RWPE2 (cell line): ENCODE data around the gene NID2.
A peak's percentile ranks its signal among the peaks of the same experiment; 100 is the strongest.

Source experiments
- ATAC-seq: fragments of 200-7000 bp; cut with Tn5 transposase; 3 replicates; pipeline ENCODE4 v1.9.1; 2021; ENCODE audit warnings: low read depth
- DNase-seq: peaks from one replicate; pipeline ENCODE4 v3.0.0-alpha.2; 2020; ENCODE audit warnings: low spot score
- H3K27ac ChIP-seq: fragments of 450-650 bp; 2 replicates; pipeline ENCODE4 v1.5.1; 2017; ENCODE audit warnings: mild to moderate bottlenecking; ENCODE audit not compliant: poor library complexity, severe bottlenecking
- H3K27me3 ChIP-seq: fragments of 250-450 bp; sonication (Bioruptor Pico); 2 replicates; pipeline ENCODE4 v1.5.1; 2021; ENCODE audit warnings: mild to moderate bottlenecking, moderate library complexity; ENCODE audit not compliant: insufficient read depth, poor library complexity, severe bottlenecking
- H3K36me3 ChIP-seq: fragments of 250-450 bp; sonication (Bioruptor Pico); 2 replicates; pipeline ENCODE4 v1.5.1; 2020; ENCODE audit warnings: low read depth, mild to moderate bottlenecking, moderate library complexity
- H3K4me1 ChIP-seq: fragments of 250-450 bp; sonication (Bioruptor Pico); 2 replicates; pipeline ENCODE4 v1.5.1; 2021; ENCODE audit warnings: mild to moderate bottlenecking, moderate library complexity; ENCODE audit not compliant: insufficient read depth, poor library complexity, severe bottlenecking
- H3K4me3 ChIP-seq: fragments of 250-450 bp; sonication (Bioruptor Pico); 2 replicates; pipeline ENCODE4 v1.5.1; 2021; ENCODE audit warnings: mild to moderate bottlenecking, moderate library complexity; ENCODE audit not compliant: severe bottlenecking
- H3K9me3 ChIP-seq: fragments of 250-450 bp; sonication (Bioruptor Pico); 2 replicates; pipeline ENCODE4 v1.5.1; 2021; ENCODE audit warnings: mild to moderate bottlenecking, moderate library complexity; ENCODE audit not compliant: severe bottlenecking
- TF ChIP-seq, protein P1 (sequence below): fragments of 450-650 bp; IDR thresholded peaks from one replicate; pipeline ENCODE4 v1.5.1; 2017; ENCODE audit warnings: mild to moderate bottlenecking, moderate library complexity; ENCODE audit not compliant: poor library complexity, severe bottlenecking

The NID2 gene

DNA sequence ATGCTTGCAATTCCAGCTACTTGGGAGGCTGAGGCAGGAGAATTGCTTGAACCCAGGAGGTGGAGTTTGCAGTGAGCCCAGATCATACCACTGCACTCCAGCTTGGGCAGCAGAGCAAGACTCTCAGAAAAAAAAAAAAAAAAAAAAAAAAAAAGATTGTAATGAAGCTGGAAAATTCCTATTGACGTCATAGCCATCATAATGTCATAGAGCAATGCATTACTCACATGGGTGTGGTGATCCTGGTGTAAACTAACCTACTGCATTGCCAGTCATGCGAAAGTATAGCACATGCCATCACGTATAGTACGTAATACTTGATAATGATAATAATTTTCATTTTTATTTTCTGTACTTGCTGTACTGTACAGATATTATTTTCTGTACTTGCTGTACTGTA lies 42.7 kb upstream of the NID2 start:
- H3K27ac ChIP-seq = peak overlapping the region; percentile 60
- H3K36me3 ChIP-seq = no peaks in the 10 kb centered on the region
- H3K9me3 ChIP-seq = no peaks in the 10 kb centered on the region
- DNase-seq = no peak
- H3K4me1 ChIP-seq = peaks cover 7% of the 10 kb centered on the region
- TF ChIP-seq, protein P1, sequence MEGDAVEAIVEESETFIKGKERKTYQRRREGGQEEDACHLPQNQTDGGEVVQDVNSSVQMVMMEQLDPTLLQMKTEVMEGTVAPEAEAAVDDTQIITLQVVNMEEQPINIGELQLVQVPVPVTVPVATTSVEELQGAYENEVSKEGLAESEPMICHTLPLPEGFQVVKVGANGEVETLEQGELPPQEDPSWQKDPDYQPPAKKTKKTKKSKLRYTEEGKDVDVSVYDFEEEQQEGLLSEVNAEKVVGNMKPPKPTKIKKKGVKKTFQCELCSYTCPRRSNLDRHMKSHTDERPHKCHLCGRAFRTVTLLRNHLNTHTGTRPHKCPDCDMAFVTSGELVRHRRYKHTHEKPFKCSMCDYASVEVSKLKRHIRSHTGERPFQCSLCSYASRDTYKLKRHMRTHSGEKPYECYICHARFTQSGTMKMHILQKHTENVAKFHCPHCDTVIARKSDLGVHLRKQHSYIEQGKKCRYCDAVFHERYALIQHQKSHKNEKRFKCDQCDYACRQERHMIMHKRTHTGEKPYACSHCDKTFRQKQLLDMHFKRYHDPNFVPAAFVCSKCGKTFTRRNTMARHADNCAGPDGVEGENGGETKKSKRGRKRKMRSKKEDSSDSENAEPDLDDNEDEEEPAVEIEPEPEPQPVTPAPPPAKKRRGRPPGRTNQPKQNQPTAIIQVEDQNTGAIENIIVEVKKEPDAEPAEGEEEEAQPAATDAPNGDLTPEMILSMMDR = no peak
- H3K27me3 ChIP-seq = no peaks in the 10 kb centered on the region
- no peak overlapping the region for H3K4me3 ChIP-seq
- peak; percentile 51; the same call in 1 of the 3 replicates for ATAC-seq

DNA sequence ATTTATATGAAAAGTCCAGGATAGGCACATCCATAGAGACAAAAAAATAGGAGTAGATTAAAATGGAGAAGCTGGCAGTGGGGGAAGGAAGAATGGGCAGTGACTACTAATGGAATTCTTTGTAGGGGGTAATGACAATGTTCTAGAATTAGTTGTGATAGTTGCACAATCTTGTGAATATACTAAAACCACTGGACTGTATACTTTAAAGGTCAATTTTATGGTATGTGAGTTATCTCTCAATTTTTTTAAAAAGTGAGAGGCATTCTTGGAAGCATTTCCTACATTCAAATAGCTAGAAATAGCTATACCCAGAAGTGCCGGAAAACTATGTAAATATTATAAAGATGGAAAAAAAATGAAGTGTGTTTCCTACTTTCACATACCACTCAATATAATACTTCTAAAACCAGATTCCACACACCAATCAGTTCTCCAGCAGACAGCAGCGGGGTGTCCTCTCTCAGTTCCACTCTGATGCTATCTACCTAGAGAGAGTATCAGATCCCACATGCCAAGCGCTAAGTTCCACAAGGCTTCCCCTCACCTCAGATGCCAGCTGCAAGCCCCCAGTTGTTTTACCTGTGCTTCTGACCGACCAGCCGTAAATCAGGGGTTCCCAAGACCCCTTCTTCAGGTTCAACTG lies 41.7 kb upstream of the NID2 start:
- no peaks in the 10 kb centered on the region for H3K27me3 ChIP-seq
- TF ChIP-seq, protein P1 = no peak
- H3K36me3 ChIP-seq = no peaks in the 10 kb centered on the region
- DNase-seq (no peak), ATAC-seq (no peak)
- no peak overlapping the region for H3K4me3 ChIP-seq
- peaks cover 7% of the 10 kb centered on the region for H3K4me1 ChIP-seq
- no peak overlapping the region for H3K27ac ChIP-seq
- no peaks in the 10 kb centered on the region for H3K9me3 ChIP-seq

DNA sequence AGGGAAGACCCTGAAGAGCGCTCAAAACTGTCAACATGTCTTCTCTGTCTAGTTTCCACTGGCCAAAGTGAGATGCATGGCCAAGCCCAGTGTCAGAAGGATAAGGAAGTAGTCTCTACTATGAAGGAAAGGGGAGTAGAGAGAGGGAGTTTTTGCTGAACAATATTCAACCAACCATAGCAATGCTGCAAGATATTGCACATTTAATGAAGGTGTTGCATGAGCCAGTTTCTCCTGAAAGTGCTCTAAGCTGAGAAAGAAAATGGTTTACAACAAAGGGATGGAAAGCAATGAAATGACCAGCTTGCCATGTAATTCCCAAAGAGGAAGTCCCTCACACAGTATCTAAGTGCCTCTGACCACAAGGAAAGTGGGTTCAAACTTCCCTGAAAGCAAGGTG lies 40.0 kb upstream of the NID2 start:
- no peak overlapping the region for H3K4me3 ChIP-seq
- peaks cover 7% of the 10 kb centered on the region for H3K4me1 ChIP-seq
- no peaks in the 10 kb centered on the region for H3K9me3 ChIP-seq
- DNase-seq (no peak), ATAC-seq (no peak)
- no peak overlapping the region for H3K27ac ChIP-seq
- H3K36me3 ChIP-seq = no peaks in the 10 kb centered on the region
- TF ChIP-seq, protein P1 = no peak
- H3K27me3 ChIP-seq = no peaks in the 10 kb centered on the region

DNA sequence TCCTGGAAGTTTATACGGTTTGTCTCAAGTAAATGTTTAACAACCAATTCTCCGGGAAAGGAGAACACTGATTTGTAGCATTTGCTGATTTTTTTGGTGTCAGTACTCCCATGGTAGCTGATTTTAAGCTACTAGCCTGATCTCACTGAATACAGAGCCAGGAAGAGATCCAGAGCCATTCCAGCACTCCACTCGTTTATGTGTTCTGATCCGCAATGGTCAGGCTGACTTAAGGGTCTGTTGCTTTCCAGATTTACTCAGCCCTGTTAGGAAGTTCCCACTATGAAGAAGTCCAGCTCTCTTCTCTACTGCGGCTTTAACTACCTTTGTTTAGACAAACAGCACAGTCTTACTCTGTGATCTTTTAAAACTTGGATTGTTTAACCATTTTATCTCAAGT lies 38.0 kb upstream of the NID2 start:
- DNase-seq (no peak), ATAC-seq (no peak)
- H3K27ac ChIP-seq = no peak overlapping the region
- TF ChIP-seq, protein P1 = no peak
- no peaks in the 10 kb centered on the region for H3K9me3 ChIP-seq
- H3K27me3 ChIP-seq = no peaks in the 10 kb centered on the region
- peaks cover 2% of the 10 kb centered on the region for H3K4me1 ChIP-seq
- H3K36me3 ChIP-seq = no peaks in the 10 kb centered on the region
- H3K4me3 ChIP-seq = no peak overlapping the region

DNA sequence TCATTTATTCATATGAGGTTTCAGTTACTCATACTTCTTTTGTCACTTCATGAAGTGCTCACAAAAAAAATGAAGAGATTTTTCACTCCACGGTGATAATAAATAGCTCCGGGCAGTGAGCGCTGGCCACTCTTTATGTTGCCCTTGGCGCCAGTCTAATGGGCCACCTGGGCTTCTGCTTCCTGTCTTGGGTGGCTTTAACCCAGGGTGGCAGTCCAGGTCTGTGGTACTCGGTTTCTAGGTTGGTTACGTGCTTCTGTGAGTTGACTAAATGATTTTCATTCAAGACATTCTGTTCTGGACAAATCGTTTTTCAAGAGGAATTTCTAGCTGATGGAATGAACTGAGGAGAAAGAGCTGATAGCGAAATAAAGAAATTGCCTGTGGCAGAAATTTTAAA lies 34.6 kb upstream of the NID2 start:
- DNase-seq = no peak
- no peaks in the 10 kb centered on the region for H3K9me3 ChIP-seq

More for the DNA sequence above, 34.6 kb upstream of the NID2 start:
- TF ChIP-seq, protein P1 = no peak
- Histone ChIP-seq H3K4me3 (no peak overlapping the region), H3K4me1 (no peaks in the 10 kb centered on the region), H3K36me3 (no peaks in the 10 kb centered on the region), H3K27me3 (no peaks in the 10 kb centered on the region), H3K27ac (no peak overlapping the region)
- no peak for ATAC-seq
